ENCODE data around the gene KCTD13. TPM values are rescaled to one million over a fixed set of nuclear protein-coding genes. Genes with fewer than 3 reads are reported as not detected.

Gene KCTD13
- total RNA-seq, 1 experiment from 2014 or later, result 18.5 TPM

- TF ChIP-seq PREB (CRISPR knock-in tag; IDR thresholded peaks at IDR 0.05; ENCODE audit: borderline replicate concordance), result no peak
- no peak for TF ChIP-seq PRDM15 (CRISPR knock-in tag; IDR thresholded peaks at IDR 0.05)
- TF ChIP-seq FOXK1 (CRISPR knock-in tag; IDR thresholded peaks at IDR 0.05), result no peak
- no peak for TF ChIP-seq JAZF1 (CRISPR knock-in tag; IDR thresholded peaks at IDR 0.05)
- no peak for TF ChIP-seq GRHL2 (CRISPR knock-in tag; IDR thresholded peaks at IDR 0.05; ENCODE audit: insufficient replicate concordance, severe bottlenecking)
Observed at GRCh38 chr16:29876594-29877249, 49.3 kb downstream of the KCTD13 start (continued).

GRCh38 chr16:29876217-29876593 is 49.8 kb downstream of the KCTD13 start:
- Mint-ChIP-seq H3K4me3 (peak overlapping the region; percentile 87), H3K36me3 (peaks cover 9% of the 10 kb centered on the region; the same call in 1 of the 2 replicates), H3K27ac (peak overlapping the region; percentile 70), H3K9me3 (no peaks in the 10 kb centered on the region), H3K4me1 (peaks cover 10% of the 10 kb centered on the region), H3K27me3 (ENCODE audit: low read depth) (peaks cover 3% of the 10 kb centered on the region; the same call in 1 of the 2 replicates)
- TF ChIP-seq FOXK1 (CRISPR knock-in tag; IDR thresholded peaks at IDR 0.05) (0 out of 2 replicates have a peak, but pooled peaks have one; percentile 1), CDX4 (CRISPR knock-in tag; IDR thresholded peaks at IDR 0.05; ENCODE audit: borderline replicate concordance) (no peak)
- peak; percentile 87 for DNase-seq (ENCODE audit: low spot score)
- peak; percentile 27 for ATAC-seq
- CTCF ChIA-PET, result interaction anchor here (0.6 to 2.3 kb wide), 2 partner anchors 28 to 75 kb away, joined by 4 to 17 read pairs; no protein-coding TSS in a partner anchor
- POLR2A ChIA-PET, result interaction anchor here (0.6 kb wide), 1 partner anchor 60 kb away, joined by 3 read pairs; the partner anchor contains the start of gene PAGR1

GRCh38 chr16:29875206-29875605 is 50.8 kb downstream of the KCTD13 start:
- peaks cover 10% of the 10 kb centered on the region for H3K4me1 Mint-ChIP-seq
- ATAC-seq (no peak), DNase-seq (ENCODE audit: low spot score) (no peak)
- H3K27ac Mint-ChIP-seq, result no peak overlapping the region
- H3K27me3 Mint-ChIP-seq (ENCODE audit: low read depth), result peaks cover 3% of the 10 kb centered on the region; the same call in 1 of the 2 replicates
- peaks cover 6% of the 10 kb centered on the region; the same call in 1 of the 2 replicates for H3K36me3 Mint-ChIP-seq
- ChIA-PET CTCF (interaction anchor here (2.1 kb wide), 1 partner anchor 59 kb away, joined by 6 read pairs; the partner anchor contains the start of gene PAGR1), POLR2A (interaction anchor here (0.5 kb wide), 1 partner anchor 1155 kb away, joined by 7 read pairs; no protein-coding TSS in a partner anchor)
- no peak overlapping the region for H3K4me3 Mint-ChIP-seq
- H3K9me3 Mint-ChIP-seq, result no peaks in the 10 kb centered on the region
- TF ChIP-seq ESRRA (CRISPR knock-in tag; IDR thresholded peaks at IDR 0.05; ENCODE audit: borderline replicate concordance), result no peak
- TF ChIP-seq SP1 (CRISPR knock-in tag; conservative IDR thresholded peaks at IDR 0.05), result no peak
- TF ChIP-seq ZNF512 (CRISPR knock-in tag; IDR thresholded peaks at IDR 0.05; ENCODE audit: borderline replicate concordance), result no peak
- TF ChIP-seq ELF4 (CRISPR knock-in tag; IDR thresholded peaks at IDR 0.05; ENCODE audit: low read depth), result no peak
- no peak for TF ChIP-seq STAT6 (CRISPR knock-in tag; conservative IDR thresholded peaks at IDR 0.05; ENCODE audit: low read depth)
- no peak for TF ChIP-seq SMAD4 (CRISPR knock-in tag; IDR thresholded peaks at IDR 0.05)
- TF ChIP-seq NR3C1 (CRISPR knock-in tag; conservative IDR thresholded peaks at IDR 0.05; ENCODE audit: low read depth), result no peak
- TF ChIP-seq TCF7 (CRISPR knock-in tag; IDR thresholded peaks at IDR 0.05; ENCODE audit: low read depth), result no peak
- TF ChIP-seq ZNF219 (CRISPR knock-in tag; IDR thresholded peaks at IDR 0.05; ENCODE audit: borderline replicate concordance), result no peak
- no peak for TF ChIP-seq ZNF263 (CRISPR knock-in tag; IDR thresholded peaks at IDR 0.05; ENCODE audit: low read depth)
- TF ChIP-seq RORB (CRISPR knock-in tag; IDR thresholded peaks at IDR 0.05), result no peak
- no peak for TF ChIP-seq ZNF317 (CRISPR knock-in tag; IDR thresholded peaks at IDR 0.05; ENCODE audit: borderline replicate concordance, low read depth)
- no peak for TF ChIP-seq ZNF425 (CRISPR knock-in tag; conservative IDR thresholded peaks at IDR 0.05)

All from WTC11 (cell line).